Measurements from ENCODE around the gene SH3BGRL2. TPM values are rescaled to one million over a fixed set of nuclear protein-coding genes. Genes with fewer than 3 reads are reported as not detected.

SH3BGRL2 gene
- total and polyA plus RNA-seq, 2 of the 4 experiments (the other 2 are of a cell fraction), result 2.4 to 5.6 TPM

GRCh38 chr6:79734374-79734773 lies 103.2 kb downstream of the SH3BGRL2 start:
- dilution Hi-C loops (cut with HindIII; ENCODE audit: low sequenced_read_pairs, unreplicated experiment), result no loop called here
- H4K8ac ChIP-seq (ENCODE audit: low read depth in 2 of 2, low read length in 2 of 2), result no peak overlapping the region
- no peak overlapping the region for H2BK5ac ChIP-seq (ENCODE audit: low read depth, low read length, poor library complexity, severe bottlenecking)
- no peak overlapping the region for H3K56ac ChIP-seq (ENCODE audit: extremely low read depth, insufficient read depth, low read length)
- no peak overlapping the region for H3K14ac ChIP-seq (replicated peaks; ENCODE audit: low read depth, low read length)
- BruUV-seq (replicated peaks), result no TSS peak
- peaks cover 2% of the 10 kb centered on the region; the same call in 1 of the 2 replicates for H3K27me3 ChIP-seq (ENCODE audit: control insufficient read depth, insufficient read depth, low read length)
- H2AFZ ChIP-seq (replicated peaks; ENCODE audit: low read length, poor library complexity), result no peak overlapping the region
- no peak overlapping the region for H3K4ac ChIP-seq (ENCODE audit: low read depth, low read length)
- H2AK5ac ChIP-seq (ENCODE audit: low read depth, low read length), result no peak overlapping the region
- in situ Hi-C loops (cut with MboI; ENCODE audit: low sequenced_read_pairs), result no loop called here
- no peaks in the 10 kb centered on the region for H3K79me1 ChIP-seq (ENCODE audit: low read depth in 1 of 2, low read length in 2 of 2)
- no peak overlapping the region for H2AK9ac ChIP-seq (replicated peaks; ENCODE audit: low read depth, low read length, poor library complexity)
- no peaks in the 10 kb centered on the region for H3K9me1 ChIP-seq (ENCODE audit: insufficient read depth, low read length)
- no peak overlapping the region for H3K23ac ChIP-seq (ENCODE audit: low read depth, low read length)
- H4K5ac ChIP-seq (ENCODE audit: low read depth, low read length), result no peak overlapping the region
- no peak overlapping the region for H3K27ac ChIP-seq (ENCODE audit: insufficient read depth, low read length)
- H3K18ac ChIP-seq (ENCODE audit: low read depth, low read length), result no peak overlapping the region
- no peaks in the 10 kb centered on the region for H4K20me1 ChIP-seq (ENCODE audit: insufficient read depth, low read length)
- H3K4me2 ChIP-seq (ENCODE audit: low read depth, low read length), result no peak overlapping the region
- no peak overlapping the region for H3K9ac ChIP-seq (ENCODE audit: low read depth, low read length)
- no peak overlapping the region for H2BK20ac ChIP-seq (ENCODE audit: low read depth, low read length)
- H3K4me1 ChIP-seq (ENCODE audit: control insufficient read depth, insufficient read depth, low read length), result no peaks in the 10 kb centered on the region
- no peaks in the 10 kb centered on the region for H3K9me3 ChIP-seq (ENCODE audit: control insufficient read depth, insufficient read depth, low read length)
- 80% methylated on average over 2 of the region's 8 CpGs; no CpG with 5 or more reads in 1 of the 2 experiments for WGBS, 2 experiments (ENCODE audit: extremely low coverage in 2 of 2, insufficient read length in 1 of 2)
- no peak for TF ChIP-seq ELK1 (IDR thresholded peaks at IDR 0.05; ENCODE audit: borderline replicate concordance, low read depth, low read length)
- no peak for TF ChIP-seq MXI1 (IDR thresholded peaks at IDR 0.05; ENCODE audit: borderline replicate concordance, low read depth, low read length)
- TF ChIP-seq FOS (IDR thresholded peaks at IDR 0.05; ENCODE audit: low read depth, low read length), result no peak
- TF ChIP-seq NFE2L2 (IDR thresholded peaks at IDR 0.05; ENCODE audit: low read depth, low read length), result no peak
- TF ChIP-seq MAZ (IDR thresholded peaks at IDR 0.05; ENCODE audit: borderline replicate concordance, low read depth, low read length), result no peak
- no peak for TF ChIP-seq SMC3 (IDR thresholded peaks at IDR 0.05; ENCODE audit: low read depth, low read length)
- no peak for TF ChIP-seq CEBPB (IDR thresholded peaks at IDR 0.05; ENCODE audit: low read depth, low read length)
- no peak for TF ChIP-seq MAFK (IDR thresholded peaks at IDR 0.05; ENCODE audit: low read depth, low read length)
- TF ChIP-seq CTCF (conservative IDR thresholded peaks at IDR 0.05; ENCODE audit: low read depth, low read length), result no peak
- no peak for TF ChIP-seq BHLHE40 (IDR thresholded peaks at IDR 0.05; ENCODE audit: low read depth, low read length)
- no peak for TF ChIP-seq CHD1 (IDR thresholded peaks at IDR 0.05; ENCODE audit: low read depth, low read length)
- no peak for TF ChIP-seq USF2 (IDR thresholded peaks at IDR 0.05; ENCODE audit: low read depth, low read length)
- TF ChIP-seq RCOR1 (IDR thresholded peaks at IDR 0.05; ENCODE audit: insufficient replicate concordance, low read length), result no peak
- TF ChIP-seq POLR2A (IDR thresholded peaks at IDR 0.05; ENCODE audit: low read depth, low read length), result no peak
- TF ChIP-seq RFX5 (IDR thresholded peaks at IDR 0.05; ENCODE audit: low read depth, low read length), result no peak
- no peak overlapping the region for H3K4me3 ChIP-seq (ENCODE audit: insufficient read depth, low read depth, low read length)
- ATAC-seq (ENCODE audit: low read depth) (no peak), DNase-seq (no peak)
- no peak overlapping the region for H2BK120ac ChIP-seq (ENCODE audit: low read depth, low read length)
- CTCF ChIA-PET, result no interaction called here
- POLR2A ChIA-PET (ENCODE audit: unreplicated experiment), result no interaction called here
- no peak overlapping the region for H4K91ac ChIP-seq (ENCODE audit: insufficient read depth, low read depth, low read length)
- intact Hi-C loops (cut with micrococcal nuclease), result no loop called here
- no peaks in the 10 kb centered on the region for H3K36me3 ChIP-seq (ENCODE audit: control insufficient read depth, insufficient read depth, low read length)
- H2BK15ac ChIP-seq (ENCODE audit: low read depth, low read length), result no peak overlapping the region

All from IMR-90 (cell line).